SK-N-SH (cell line): ENCODE results near the gene NREP. TPM values are rescaled to one million over a fixed set of nuclear protein-coding genes. Genes with fewer than 3 reads are reported as not detected.

ENCODE experiments used
- CTCF ChIA-PET: fragments of 300-600, 350-600 bp; formaldehyde crosslinking; extraction: SDS; loops from one replicate; lab custom pipeline; 2021; lab: Yijun Ruan, JAX
- POLR2A ChIA-PET: fragments of 350-600 bp; sonication (Branson Sonifier 250); formaldehyde crosslinking; extraction: SDS; loops from one replicate; lab custom pipeline; 2020; ENCODE audit warnings: antibody characterized with exemption, inconsistent platforms; lab: Yijun Ruan, JAX
- DNase-seq: peaks from one replicate; pipeline ENCODE4 v3.0.0; 2012
- H2AFZ ChIP-seq: fragments of 200-600 bp; sonication (generic); 2 replicates; pipeline ENCODE4 v1.8.1; 2016; ENCODE audit warnings: antibody characterized with exemption, mild to moderate bottlenecking, low read depth
- H3F3A ChIP-seq: fragments of 200-600 bp; sonication (generic); replicated peaks from 2 replicates; pipeline ENCODE3; 2016; ENCODE audit warnings: antibody characterized with exemption, mild to moderate bottlenecking; ENCODE audit not compliant: insufficient read depth
- H3K27ac ChIP-seq, 2 experiments: fragments of 200-500 bp in 1 of 2; fragments of 200-600 bp in 1 of 2; sonication (Bioruptor generic) in 1 of 2; sonication (generic), shearing (Covaris generic) in 1 of 2; 2 replicates each; pipeline versions ENCODE4 v1.5.1 to v1.6.1; 2014 to 2016; ENCODE audit warnings: low read depth in 2 of 2, inconsistent platforms in 1 of 2, low read length in 1 of 2, mild to moderate bottlenecking in 1 of 2, mixed read lengths in 1 of 2
- H3K27me3 ChIP-seq: fragments of 200-600 bp; sonication (generic), shearing (Covaris generic); 2 replicates; pipeline ENCODE4 v1.6.1; 2016; ENCODE audit warnings: mixed run types; ENCODE audit not compliant: insufficient read depth
- H3K36me3 ChIP-seq, 2 experiments: fragments of 200-500 bp in 1 of 2; fragments of 200-600 bp in 1 of 2; sonication (Bioruptor generic) in 1 of 2; sonication (generic) in 1 of 2; replicated peaks in 1 of 2; 2 replicates each; pipeline versions ENCODE3 to v1.5.1; 2014 to 2016; ENCODE audit warnings: low read length in 1 of 2, mild to moderate bottlenecking in 1 of 2; ENCODE audit not compliant: insufficient read depth in 2 of 2, control insufficient read depth in 1 of 2
- H3K4me1 ChIP-seq, 2 experiments: fragments of 200-500 bp in 1 of 2; fragments of 200-600 bp in 1 of 2; sonication (Bioruptor generic) in 1 of 2; sonication (generic), shearing (Covaris generic) in 1 of 2; 2 replicates each; pipeline versions ENCODE4 v1.5.1 to v1.6.1; 2014 to 2016; ENCODE audit warnings: low read depth in 1 of 2, low read length in 1 of 2, mixed run types in 1 of 2; ENCODE audit not compliant: insufficient read depth in 2 of 2, control insufficient read depth in 1 of 2
- H3K4me2 ChIP-seq: fragments of 200-600 bp; sonication (generic), shearing (Covaris generic); 2 replicates; pipeline ENCODE4 v1.6.1; 2017; ENCODE audit warnings: mixed run types
- H3K4me3 ChIP-seq, 2 experiments: fragments of 200-500 bp in 1 of 2; fragments of 200-600 bp in 1 of 2; sonication (Bioruptor generic) in 1 of 2; sonication (generic), shearing (Covaris generic) in 1 of 2; 2 replicates each; pipeline versions ENCODE4 v1.5.1 to v1.8.1; 2014 to 2016; ENCODE audit warnings: low read depth in 2 of 2, inconsistent platforms in 1 of 2, low read length in 1 of 2, mild to moderate bottlenecking in 1 of 2, mixed read lengths in 1 of 2, moderate library complexity in 1 of 2
- H3K79me2 ChIP-seq: fragments of 200-600 bp; sonication (generic); 2 replicates; pipeline ENCODE4 v1.8.1; 2017; ENCODE audit warnings: mild to moderate bottlenecking; ENCODE audit not compliant: insufficient read depth
- H3K9ac ChIP-seq: fragments of 200-600 bp; sonication (generic); 2 replicates; pipeline ENCODE4 v1.6.1; 2017; ENCODE audit warnings: mixed run types
- H3K9me2 ChIP-seq: fragments of 200-600 bp; sonication (generic); 2 replicates; pipeline ENCODE4 v1.6.1; 2017; ENCODE audit warnings: mixed run types
- H3K9me3 ChIP-seq: fragments of 200-600 bp; sonication (generic); 2 replicates; pipeline ENCODE4 v1.6.1; 2017; ENCODE audit warnings: mixed run types, mild to moderate bottlenecking, moderate library complexity
- H4K20me1 ChIP-seq: fragments of 200-600 bp; sonication (generic); 2 replicates; pipeline ENCODE4 v1.6.1; 2017; ENCODE audit warnings: mild to moderate bottlenecking, mixed run types; ENCODE audit not compliant: insufficient read depth
- CHD2 ChIP-seq: fragments of 150-350 bp; IDR thresholded peaks from 2 replicates; pipeline ENCODE4 v1.6.1; 2018; ENCODE audit warnings: low read length; ENCODE audit not compliant: partially characterized antibody
- EP300 ChIP-seq, 2 experiments: IDR thresholded peaks; 2 replicates each; pipeline versions ENCODE4 v1.4.0 to v1.6.1; 2012; ENCODE audit warnings: borderline replicate concordance in 1 of 2, low read depth in 1 of 2, low read length in 1 of 2
- FOSL2 ChIP-seq: IDR thresholded peaks from 2 replicates; pipeline ENCODE4 v1.4.0; 2012; ENCODE audit warnings: low read depth, mild to moderate bottlenecking, moderate library complexity, borderline replicate concordance
- GABPA ChIP-seq: IDR thresholded peaks from 2 replicates; pipeline ENCODE4 v1.4.0; 2012; ENCODE audit warnings: low read depth, mild to moderate bottlenecking
- JUND ChIP-seq: IDR thresholded peaks from 2 replicates; pipeline ENCODE4 v1.4.0; 2012
- MEF2A ChIP-seq: IDR thresholded peaks from 2 replicates; pipeline ENCODE4 v1.4.0; 2012; ENCODE audit warnings: low read depth, borderline replicate concordance
- MXI1 ChIP-seq: IDR thresholded peaks from 2 replicates; pipeline ENCODE4 v1.6.1; 2012; ENCODE audit warnings: mild to moderate bottlenecking, low read depth, low read length, improper control_type of control experiment
- NFIC ChIP-seq: IDR thresholded peaks from 2 replicates; pipeline ENCODE4 v1.4.0; 2012; ENCODE audit warnings: borderline replicate concordance
- POLR2AphosphoS5 ChIP-seq: IDR thresholded peaks from 2 replicates; pipeline ENCODE4 v1.6.1; 2012; ENCODE audit warnings: low read depth, low read length
- RCOR1 ChIP-seq: fragments of 150-350 bp; IDR thresholded peaks from 2 replicates; pipeline ENCODE4 v1.6.1; 2017; ENCODE audit warnings: antibody characterized with exemption, low read length
- REST ChIP-seq: IDR thresholded peaks from 2 replicates; pipeline ENCODE4 v1.6.1; 2012; ENCODE audit warnings: mild to moderate bottlenecking, low read depth, low read length, moderate library complexity
- RFX5 ChIP-seq: IDR thresholded peaks from 2 replicates; pipeline ENCODE4 v1.6.1; 2012; ENCODE audit warnings: mild to moderate bottlenecking, improper control_type of control experiment, low read length
- RXRA ChIP-seq: IDR thresholded peaks from 2 replicates; pipeline ENCODE4 v1.4.0; 2012; ENCODE audit warnings: low read depth, mild to moderate bottlenecking, borderline replicate concordance
- SIN3A ChIP-seq: IDR thresholded peaks from 2 replicates; pipeline ENCODE4 v1.6.1; 2012; ENCODE audit warnings: low read depth, mild to moderate bottlenecking, low read length, moderate library complexity, borderline replicate concordance
- TCF12 ChIP-seq: IDR thresholded peaks from 2 replicates; pipeline ENCODE4 v1.4.0; 2012
- USF2 ChIP-seq: fragments of 150-350 bp; IDR thresholded peaks from 2 replicates; pipeline ENCODE4 v1.6.1; 2017; ENCODE audit warnings: antibody characterized with exemption, low read length, low read depth, borderline replicate concordance
- YY1 ChIP-seq: IDR thresholded peaks from 2 replicates; pipeline ENCODE4 v1.4.0; 2012; ENCODE audit warnings: low read depth, mild to moderate bottlenecking
- WGBS: methylation state at CpG from one replicate; pipeline ENCODE4 v1.1.6; 2017; ENCODE audit warnings: low lambda C conversion rate; 5-methylcytosine and 5-hydroxymethylcytosine counted together
- polyA plus RNA-seq, 3 experiments: library from polyadenylated mRNA; depleted of rRNA; stranded (reverse); fragments of >200 nt; gene quantifications; 2 replicates each; pipeline ENCODE4 v1.2.3, GENCODE V29; 2012
- TF ChIP-seq, protein P1 (sequence below): IDR thresholded peaks from 2 replicates; pipeline ENCODE4; 2012
- TF ChIP-seq, protein P2 (sequence below): IDR thresholded peaks from 2 replicates; pipeline ENCODE4 v1.4.0; 2012; ENCODE audit warnings: low read depth, borderline replicate concordance

Gene NREP
- polyA plus RNA-seq, 1 of the 3 experiments (the other 2 are of a cell fraction): 94.4 TPM

DNA sequence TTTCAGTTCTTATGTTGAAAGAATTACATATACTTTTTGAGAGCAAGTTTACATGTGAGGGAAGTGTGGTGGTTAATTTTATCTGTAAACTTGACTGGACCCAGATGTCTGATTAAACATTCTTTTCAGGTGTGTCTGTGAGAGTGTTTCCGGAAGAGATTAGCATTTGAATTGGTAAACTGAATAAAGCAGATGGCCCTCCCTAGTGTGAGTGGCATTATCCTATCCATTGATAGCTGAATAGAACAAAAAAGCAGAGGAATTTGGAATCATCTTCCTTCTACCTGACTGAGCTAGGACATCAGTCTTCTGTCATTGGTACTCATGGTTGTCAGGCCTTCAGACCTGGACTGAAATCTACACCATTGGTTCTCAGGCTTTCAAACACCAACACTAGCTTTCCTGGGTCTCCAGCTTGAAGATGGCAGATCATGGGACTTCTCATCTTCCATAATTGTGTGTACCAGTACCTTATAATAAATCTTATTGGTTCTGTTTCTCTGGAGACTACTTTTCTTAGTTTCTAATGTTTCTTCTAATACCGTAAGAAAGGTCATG, 36.6 kb downstream of the NREP start:
- Histone ChIP-seq H3K27ac (0 out of 4 replicates have a peak overlapping the region, but pooled peaks of 1 of the 2 experiments have one; percentile 22), H3K36me3 (peaks cover under 1 to 13% of the 10 kb centered on the region in 2 experiments), H3K9me3 (no peaks in the 10 kb centered on the region), H3K9me2 (no peaks in the 10 kb centered on the region), H3K9ac (no peak overlapping the region), H3F3A (peaks cover 5% of the 10 kb centered on the region), H4K20me1 (no peaks in the 10 kb centered on the region), H3K79me2 (no peaks in the 10 kb centered on the region), H3K4me2 (no peak overlapping the region), H3K4me3 (no peak overlapping the region), H3K4me1 (peaks cover 0 to 4% of the 10 kb centered on the region in 2 experiments; a peak in 2 of 4 replicates), H3K27me3 (no peaks in the 10 kb centered on the region), H2AFZ (no peak overlapping the region)
- ChIA-PET POLR2A (no interaction called here), CTCF (interaction anchor here (0.8 to 1.4 kb wide), 2 partner anchors 18 to 22 kb away, joined by 3 read pairs; no protein-coding TSS in a partner anchor)
- no peak for DNase-seq
- TF ChIP-seq USF2 (no peak), RCOR1 (no peak)
- WGBS: 93% methylated on average over 2 of the region's 2 CpGs

DNA sequence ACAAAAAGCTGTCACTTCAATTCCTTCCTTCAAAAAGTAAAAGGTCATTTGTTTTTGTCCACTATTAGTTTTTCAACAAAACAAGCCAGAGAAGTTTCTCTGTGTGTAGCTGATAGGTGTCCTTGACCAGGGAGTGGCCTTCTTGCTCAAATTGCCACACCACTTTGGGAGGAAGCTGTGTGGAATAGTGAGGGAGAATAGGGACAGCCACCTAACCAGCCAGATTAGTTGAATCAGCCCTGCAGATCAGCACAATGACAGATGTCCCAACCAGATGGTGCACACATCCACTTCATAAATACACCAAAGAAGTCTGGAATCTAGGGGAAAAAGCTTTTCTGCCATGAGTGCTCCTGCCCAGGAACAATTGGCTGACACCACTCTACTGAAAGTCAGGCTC, 37.2 kb downstream of the NREP start:
- peaks cover 0 to 4% of the 10 kb centered on the region in 2 experiments; a peak in 2 of 4 replicates for H3K4me1 ChIP-seq
- H3K9me3 ChIP-seq: no peaks in the 10 kb centered on the region
- no peak for DNase-seq
- no peak overlapping the region for H2AFZ ChIP-seq
- POLR2A ChIA-PET: no interaction called here
- H3F3A ChIP-seq: peaks cover 5% of the 10 kb centered on the region
- TF ChIP-seq REST: no peak
- no peak for TF ChIP-seq CHD2
- TF ChIP-seq NFIC: no peak
- TF ChIP-seq, protein P1, sequence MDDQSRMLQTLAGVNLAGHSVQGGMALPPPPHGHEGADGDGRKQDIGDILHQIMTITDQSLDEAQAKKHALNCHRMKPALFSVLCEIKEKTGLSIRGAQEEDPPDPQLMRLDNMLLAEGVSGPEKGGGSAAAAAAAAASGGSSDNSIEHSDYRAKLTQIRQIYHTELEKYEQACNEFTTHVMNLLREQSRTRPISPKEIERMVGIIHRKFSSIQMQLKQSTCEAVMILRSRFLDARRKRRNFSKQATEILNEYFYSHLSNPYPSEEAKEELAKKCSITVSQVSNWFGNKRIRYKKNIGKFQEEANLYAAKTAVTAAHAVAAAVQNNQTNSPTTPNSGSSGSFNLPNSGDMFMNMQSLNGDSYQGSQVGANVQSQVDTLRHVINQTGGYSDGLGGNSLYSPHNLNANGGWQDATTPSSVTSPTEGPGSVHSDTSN: no peak
- no peak for TF ChIP-seq MXI1
- TF ChIP-seq USF2: no peak
- no peak for TF ChIP-seq YY1
- no peak for TF ChIP-seq RCOR1
- no peak for TF ChIP-seq RXRA
- no peak for TF ChIP-seq GABPA
- TF ChIP-seq, protein P2, sequence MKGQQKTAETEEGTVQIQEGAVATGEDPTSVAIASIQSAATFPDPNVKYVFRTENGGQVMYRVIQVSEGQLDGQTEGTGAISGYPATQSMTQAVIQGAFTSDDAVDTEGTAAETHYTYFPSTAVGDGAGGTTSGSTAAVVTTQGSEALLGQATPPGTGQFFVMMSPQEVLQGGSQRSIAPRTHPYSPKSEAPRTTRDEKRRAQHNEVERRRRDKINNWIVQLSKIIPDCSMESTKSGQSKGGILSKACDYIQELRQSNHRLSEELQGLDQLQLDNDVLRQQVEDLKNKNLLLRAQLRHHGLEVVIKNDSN: no peak
- TF ChIP-seq TCF12: no peak
- TF ChIP-seq EP300 (IDR thresholded peaks at IDR 0.05; ENCODE audit: borderline replicate concordance in 1 of 2, low read depth in 1 of 2, low read length in 1 of 2): no peak
- TF ChIP-seq SIN3A: no peak
- no peak for TF ChIP-seq RFX5
- TF ChIP-seq FOSL2: no peak
- TF ChIP-seq POLR2AphosphoS5: no peak
- TF ChIP-seq JUND: no peak
- TF ChIP-seq MEF2A: no peak
- CTCF ChIA-PET: interaction anchor here (0.8 kb wide), 1 partner anchor 17 kb away, joined by 3 read pairs; no protein-coding TSS in a partner anchor
- no peak overlapping the region for H3K9ac ChIP-seq
- H3K79me2 ChIP-seq: no peaks in the 10 kb centered on the region
- H3K27me3 ChIP-seq: no peaks in the 10 kb centered on the region
- H3K4me2 ChIP-seq: no peak overlapping the region
- no peaks in the 10 kb centered on the region for H4K20me1 ChIP-seq
- H3K9me2 ChIP-seq: no peaks in the 10 kb centered on the region
- H3K4me3 ChIP-seq: no peak overlapping the region
- no peak overlapping the region for H3K27ac ChIP-seq
- peaks cover 0 to 7% of the 10 kb centered on the region in 2 experiments for H3K36me3 ChIP-seq
